Measurements from ENCODE around the gene OR6B1.

DNA sequence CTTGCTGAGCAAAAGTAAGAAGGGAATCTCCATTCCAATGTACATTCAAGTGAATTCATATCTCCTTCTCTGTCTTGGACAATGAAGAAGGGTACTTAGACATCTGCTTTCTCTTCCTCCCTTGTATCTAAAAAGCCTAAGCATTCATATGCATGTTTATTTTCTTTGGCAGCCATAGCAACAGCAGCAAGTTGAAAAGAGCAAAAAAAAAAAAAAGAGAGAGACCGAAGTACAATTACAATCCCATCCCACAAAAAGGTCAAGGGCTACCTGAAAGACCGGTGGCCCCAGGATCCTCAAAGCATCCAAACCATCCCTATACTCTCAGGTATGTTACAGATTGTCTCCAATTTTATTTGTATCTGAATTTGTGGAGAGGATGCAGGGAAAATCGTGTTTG, 41.3 kb upstream of the OR6B1 start:
- TF ChIP-seq, protein P1, sequence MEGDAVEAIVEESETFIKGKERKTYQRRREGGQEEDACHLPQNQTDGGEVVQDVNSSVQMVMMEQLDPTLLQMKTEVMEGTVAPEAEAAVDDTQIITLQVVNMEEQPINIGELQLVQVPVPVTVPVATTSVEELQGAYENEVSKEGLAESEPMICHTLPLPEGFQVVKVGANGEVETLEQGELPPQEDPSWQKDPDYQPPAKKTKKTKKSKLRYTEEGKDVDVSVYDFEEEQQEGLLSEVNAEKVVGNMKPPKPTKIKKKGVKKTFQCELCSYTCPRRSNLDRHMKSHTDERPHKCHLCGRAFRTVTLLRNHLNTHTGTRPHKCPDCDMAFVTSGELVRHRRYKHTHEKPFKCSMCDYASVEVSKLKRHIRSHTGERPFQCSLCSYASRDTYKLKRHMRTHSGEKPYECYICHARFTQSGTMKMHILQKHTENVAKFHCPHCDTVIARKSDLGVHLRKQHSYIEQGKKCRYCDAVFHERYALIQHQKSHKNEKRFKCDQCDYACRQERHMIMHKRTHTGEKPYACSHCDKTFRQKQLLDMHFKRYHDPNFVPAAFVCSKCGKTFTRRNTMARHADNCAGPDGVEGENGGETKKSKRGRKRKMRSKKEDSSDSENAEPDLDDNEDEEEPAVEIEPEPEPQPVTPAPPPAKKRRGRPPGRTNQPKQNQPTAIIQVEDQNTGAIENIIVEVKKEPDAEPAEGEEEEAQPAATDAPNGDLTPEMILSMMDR (IDR thresholded peaks at IDR 0.05; ENCODE audit: borderline replicate concordance, extremely low read depth, low read length, poor library complexity, severe bottlenecking): no peak
- TF ChIP-seq EZH2 (IDR thresholded peaks at IDR 0.05; ENCODE audit: borderline replicate concordance, low read depth, low read length, severe bottlenecking): no peak
